Gastroesophageal sphincter (tissue), 3 donors: ENCODE measurements around the gene NIPAL1.

Experiments
- CTCF ChIP-seq, 4 experiments: fragments of 200-600 bp in 2 of 4; fragments of 450-650 bp in 2 of 4; sonication (generic) in 1 of 4; IDR thresholded peaks; one replicate each; pipeline ENCODE4 v1.5.1; 2017 to 2019; ENCODE audit warnings: antibody characterized with exemption in 4 of 4, mild to moderate bottlenecking in 2 of 4, moderate library complexity in 2 of 4
- POLR2AphosphoS5 ChIP-seq: sonication (generic); formaldehyde crosslinking; IDR thresholded peaks from one replicate; pipeline ENCODE4 v1.6.1; 2017; ENCODE audit warnings: antibody characterized with exemption

GRCh38 chr4:48074657-48075056, 58.1 kb downstream of the NIPAL1 start:
- TF ChIP-seq CTCF (IDR thresholded peaks at IDR 0.05) (no peak), POLR2AphosphoS5 (no peak)
